GM12878 (cell line): ENCODE data around the gene IRAK4. TPM values are rescaled to one million over a fixed set of nuclear protein-coding genes. Genes with fewer than 3 reads are reported as not detected.

Experiments used
- ATAC-seq: fragments of 200-7000 bp; cut with Tn5 transposase; 3 replicates; pipeline ENCODE4 v1.9.1; 2020; ENCODE audit warnings: mild to moderate bottlenecking, moderate library complexity
- BruUV-seq: library from RNA; stranded (reverse); fragments of 400-500 nt; replicated peaks from 2 replicates; lab custom pipeline; 2021; lab: Mats Ljungman, UMichigan
- CTCF ChIA-PET: fragments of 300-600 bp; sonication (Branson Sonifier 250); formaldehyde crosslinking; extraction: SDS; loops from one replicate; lab custom pipeline; 2021; ENCODE audit warnings: inconsistent platforms; lab: Yijun Ruan, JAX
- POLR2A ChIA-PET: fragments of 350-600 bp; formaldehyde crosslinking; extraction: SDS; loops from one replicate; lab custom pipeline; 2021; ENCODE audit warnings: inconsistent platforms; lab: Charles Lee
- RAD21 ChIA-PET: fragments of 300-600 bp; sonication (Branson Sonifier 250); formaldehyde crosslinking; loops from one replicate; lab custom pipeline; 2023; ENCODE audit warnings: antibody characterized with exemption; ENCODE audit not compliant: unreplicated experiment; lab: Charles Lee
- SMC1A ChIA-PET: fragments of 300-600 bp; sonication (Branson Sonifier 250); formaldehyde crosslinking; loops from one replicate; lab custom pipeline; 2023; ENCODE audit not compliant: unreplicated experiment, uncharacterized antibody; lab: Charles Lee
- DNase-seq: peaks from one replicate; pipeline ENCODE4 v3.0.0-alpha.2; 2011; ENCODE audit warnings: low read depth, low spot score
- FAIRE-seq: peaks from 3 replicates; lab custom pipeline; 2011; peaks lifted over from hg19 to GRCh38; lab: Jason Lieb, UNC
- H2AFZ ChIP-seq: 2 replicates; pipeline ENCODE4 v1.6.0; 2011; ENCODE audit warnings: low read depth, low read length, control low read depth; ENCODE audit not compliant: control insufficient read depth
- H3K27ac ChIP-seq: 2 replicates; pipeline ENCODE4 v1.5.1; 2011; ENCODE audit warnings: control low read depth; ENCODE audit not compliant: control insufficient read depth, insufficient read depth
- H3K27me3 ChIP-seq, 2 experiments: replicated peaks in 1 of 2; 2 replicates each; pipeline versions ENCODE4 v1.6.0 to v1.6.1; 2011; ENCODE audit warnings: low read length in 1 of 2; ENCODE audit not compliant: control insufficient read depth in 2 of 2, insufficient read depth in 2 of 2
- H3K36me3 ChIP-seq, 2 experiments: 2 replicates each; pipeline ENCODE4 v1.5.1; 2011; ENCODE audit warnings: low read length in 1 of 2; ENCODE audit not compliant: control insufficient read depth in 2 of 2, insufficient read depth in 2 of 2
- H3K4me1 ChIP-seq: 2 replicates; pipeline ENCODE4 v1.6.1; 2011; ENCODE audit warnings: mild to moderate bottlenecking, low read length, moderate library complexity, mixed read lengths; ENCODE audit not compliant: control insufficient read depth, insufficient read depth
- H3K4me2 ChIP-seq: 2 replicates; pipeline ENCODE4 v1.6.0; 2011; ENCODE audit warnings: control low read depth; ENCODE audit not compliant: control insufficient read depth, insufficient read depth
- H3K4me3 ChIP-seq: fragments of 200-600 bp; sonication (generic); 2 replicates; pipeline ENCODE4 v1.5.1; 2016
- H3K79me2 ChIP-seq: 2 replicates; pipeline ENCODE4 v1.6.0; 2011; ENCODE audit warnings: low read length; ENCODE audit not compliant: control insufficient read depth, insufficient read depth
- H3K9ac ChIP-seq: 2 replicates; pipeline ENCODE4 v1.8.0; 2011; ENCODE audit warnings: low read length, control low read depth, mixed read lengths; ENCODE audit not compliant: control insufficient read depth, insufficient read depth
- H3K9me3 ChIP-seq: replicated peaks from 3 replicates; pipeline ENCODE4 v1.5.1; 2011; ENCODE audit warnings: mild to moderate bottlenecking, low read length; ENCODE audit not compliant: control insufficient read depth, insufficient read depth
- H4K20me1 ChIP-seq: 2 replicates; pipeline ENCODE4 v1.6.0; 2011; ENCODE audit not compliant: control insufficient read depth, insufficient read depth
- CHD1 ChIP-seq: IDR thresholded peaks from 2 replicates; pipeline ENCODE4 v1.6.1; 2012; ENCODE audit warnings: low read depth, low read length, improper control_type of control experiment
- E4F1 ChIP-seq: fragments of 450-650 bp; IDR thresholded peaks from 2 replicates; pipeline ENCODE4 v1.6.1; 2018; ENCODE audit warnings: borderline replicate concordance, mild to moderate bottlenecking; ENCODE audit not compliant: partially characterized antibody
- JUNB ChIP-seq: IDR thresholded peaks from 2 replicates; pipeline ENCODE4 v1.6.1; 2016; ENCODE audit warnings: antibody characterized with exemption, mild to moderate bottlenecking
- KAT2A ChIP-seq: conservative IDR thresholded peaks from 2 replicates; pipeline ENCODE4 v1.6.1; 2011; ENCODE audit warnings: low read depth, low read length; ENCODE audit not compliant: control insufficient read depth
- KDM1A ChIP-seq: fragments of 200-600 bp; sonication (generic); IDR thresholded peaks from 2 replicates; pipeline ENCODE4 v1.6.1; 2016; ENCODE audit warnings: borderline replicate concordance
- NRF1 ChIP-seq: conservative IDR thresholded peaks from 2 replicates; pipeline ENCODE4 v1.6.1; 2011; ENCODE audit warnings: mild to moderate bottlenecking, low read depth, low read length, improper control_type of control experiment
- RUNX3 ChIP-seq: IDR thresholded peaks from 2 replicates; pipeline ENCODE4 v1.6.1; 2012; ENCODE audit warnings: low read length, inconsistent platforms
- SREBF2 ChIP-seq: IDR thresholded peaks from 2 replicates; pipeline ENCODE4 v1.6.1; 2012; ENCODE audit warnings: mild to moderate bottlenecking, low read length
- WGBS: methylation state at CpG from one replicate; pipeline ENCODE4 v1.1.6; 2016; ENCODE audit warnings: low lambda C conversion rate; ENCODE audit not compliant: insufficient replicate concordance, insufficient coverage; ENCODE audit errors: missing lambda C conversion rate; 5-methylcytosine and 5-hydroxymethylcytosine counted together
- in situ Hi-C: fragments of 300-500 bp; cut with MboI; formaldehyde crosslinking; loops from 9 replicates; pipeline ENCODE4 v1.14.3; 2018; ENCODE audit warnings: mixed read lengths
- intact Hi-C: fragments of 100-400 bp; cut with micrococcal nuclease; formaldehyde crosslinking; loops from one replicate; pipeline ENCODE4 v1.14.2; 2022; ENCODE audit not compliant: unreplicated experiment
- polyA plus RNA-seq, 11 experiments: library from polyadenylated mRNA; depleted of rRNA in 4 of 11; unstranded in 6 of 11; stranded (reverse) in 5 of 11; fragments of >200 nt; fragmentation: Nextera tagmentation in 4 of 11; fragmentation: Illumina TruSeq in 1 of 11; extraction: Ambion mirVana in 4 of 11; extraction: Trizol in 1 of 11; gene quantifications; 1 replicate in 1 of 11; 2 replicates in 10 of 11; pipeline versions ENCODE4 v1.2.1 to v1.2.3, GENCODE V29; 2011 to 2016; ENCODE audit warnings: inconsistent platforms in 2 of 11, missing spikeins in 2 of 11, low read depth in 1 of 11
- total RNA-seq, 4 experiments: library from RNA; depleted of rRNA in 3 of 4; stranded (reverse); fragments of >200 nt in 3 of 4; fragmentation: Illumina TruSeq in 1 of 4; extraction: Trizol in 1 of 4; gene quantifications; 2 replicates each; pipeline versions ENCODE4 v1.2.1 to v1.2.3, GENCODE V29; 2013 to 2021
- TF ChIP-seq, protein P1 (sequence below): fragments of 450-650 bp; IDR thresholded peaks from 2 replicates; pipeline ENCODE4 v1.6.1; 2016; ENCODE audit warnings: mild to moderate bottlenecking
- TF ChIP-seq, protein P2 (sequence below): IDR thresholded peaks from 2 replicates; pipeline ENCODE4 v1.6.1; 2011; ENCODE audit warnings: borderline replicate concordance, low read depth, mild to moderate bottlenecking, moderate library complexity, mixed read lengths, low read length; ENCODE audit not compliant: insufficient read depth; ENCODE audit errors: extremely low read length

IRAK4 gene
- total and polyA plus RNA-seq, 10 of the 15 experiments (the other 5 are each of a cell fraction or from before 2014, with no cell fraction given), result 7.9 to 46.8 (median 20.9) TPM

DNA sequence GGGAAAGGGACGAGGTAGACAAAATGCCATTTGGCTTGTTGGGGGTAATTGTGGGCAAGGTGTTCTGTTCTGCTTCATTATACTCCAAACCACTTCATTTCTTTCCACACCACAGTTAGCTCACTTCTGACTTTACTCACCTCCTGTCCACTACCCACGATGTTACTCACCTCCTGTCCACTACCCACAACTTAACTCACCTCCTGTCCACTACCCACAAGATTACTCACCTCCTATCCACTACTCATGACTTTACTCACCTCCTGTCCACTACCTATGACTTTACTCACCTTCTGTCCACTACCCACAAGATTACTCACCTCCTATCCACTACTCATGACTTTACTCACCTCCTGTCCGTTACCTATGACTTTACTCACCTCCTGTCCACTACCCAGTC lies 57.4 kb downstream of the IRAK4 start:
- Histone ChIP-seq H2AFZ (no peak overlapping the region), H3K36me3 (no peaks in the 10 kb centered on the region), H3K27me3 (no peaks in the 10 kb centered on the region), H3K4me3 (no peak overlapping the region), H3K4me1 (no peaks in the 10 kb centered on the region), H3K79me2 (no peaks in the 10 kb centered on the region), H4K20me1 (no peaks in the 10 kb centered on the region), H3K4me2 (no peak overlapping the region), H3K27ac (no peak overlapping the region), H3K9ac (no peak overlapping the region), H3K9me3 (no peaks in the 10 kb centered on the region)
- intact Hi-C loops (no loop called here), in situ Hi-C loops (no loop called here)
- ChIA-PET RAD21 (no interaction called here), SMC1A (interaction anchor here (1.2 to 2.6 kb wide), 2 partner anchors 9 to 16 kb away, joined by 3 to 9 read pairs; partner anchors contain the start of gene TWF1), POLR2A (interaction anchor here (0.6 to 1.2 kb wide), 2 partner anchors 16 to 145 kb away, joined by 3 read pairs; no protein-coding TSS in a partner anchor), CTCF (interaction anchor here (1.0 to 1.5 kb wide), 2 partner anchors 66 to 242 kb away, joined by 3 read pairs; no protein-coding TSS in a partner anchor)
- no peak for DNase-seq
- peak; percentile 49; the same call in 1 of the 2 replicates for TF ChIP-seq RUNX3
- no peak for TF ChIP-seq KAT2A
- TF ChIP-seq CHD1, result no peak
- no peak for TF ChIP-seq NRF1
- TF ChIP-seq, protein P1, sequence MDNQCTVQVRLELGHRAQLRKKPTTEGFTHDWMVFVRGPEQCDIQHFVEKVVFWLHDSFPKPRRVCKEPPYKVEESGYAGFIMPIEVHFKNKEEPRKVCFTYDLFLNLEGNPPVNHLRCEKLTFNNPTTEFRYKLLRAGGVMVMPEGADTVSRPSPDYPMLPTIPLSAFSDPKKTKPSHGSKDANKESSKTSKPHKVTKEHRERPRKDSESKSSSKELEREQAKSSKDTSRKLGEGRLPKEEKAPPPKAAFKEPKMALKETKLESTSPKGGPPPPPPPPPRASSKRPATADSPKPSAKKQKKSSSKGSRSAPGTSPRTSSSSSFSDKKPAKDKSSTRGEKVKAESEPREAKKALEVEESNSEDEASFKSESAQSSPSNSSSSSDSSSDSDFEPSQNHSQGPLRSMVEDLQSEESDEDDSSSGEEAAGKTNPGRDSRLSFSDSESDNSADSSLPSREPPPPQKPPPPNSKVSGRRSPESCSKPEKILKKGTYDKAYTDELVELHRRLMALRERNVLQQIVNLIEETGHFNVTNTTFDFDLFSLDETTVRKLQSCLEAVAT, result no peak
- TF ChIP-seq JUNB, result 0 out of 2 replicates have a peak, but pooled peaks have one; percentile 8
- no peak for TF ChIP-seq E4F1
- TF ChIP-seq, protein P2, sequence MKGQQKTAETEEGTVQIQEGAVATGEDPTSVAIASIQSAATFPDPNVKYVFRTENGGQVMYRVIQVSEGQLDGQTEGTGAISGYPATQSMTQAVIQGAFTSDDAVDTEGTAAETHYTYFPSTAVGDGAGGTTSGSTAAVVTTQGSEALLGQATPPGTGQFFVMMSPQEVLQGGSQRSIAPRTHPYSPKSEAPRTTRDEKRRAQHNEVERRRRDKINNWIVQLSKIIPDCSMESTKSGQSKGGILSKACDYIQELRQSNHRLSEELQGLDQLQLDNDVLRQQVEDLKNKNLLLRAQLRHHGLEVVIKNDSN, result no peak
- TF ChIP-seq KDM1A, result no peak
- no peak for TF ChIP-seq SREBF2
- no TSS peak for BruUV-seq
- 20% methylated on average over 3 of the region's 3 CpGs for WGBS
- ATAC-seq, result peak; percentile 61
- no peak for FAIRE-seq
